Measurements from ENCODE around the gene SVOPL.

- TF ChIP-seq ARNT (IDR thresholded peaks at IDR 0.05) (no peak), FOXK2 (IDR thresholded peaks at IDR 0.05) (no peak), FOXM1 (IDR thresholded peaks at IDR 0.05; ENCODE audit: borderline replicate concordance) (no peak), PKNOX1 (IDR thresholded peaks at IDR 0.05) (no peak), FOXA1 (IDR thresholded peaks at IDR 0.05) (no peak), SUZ12 (IDR thresholded peaks at IDR 0.05) (no peak), BHLHE40 (IDR thresholded peaks at IDR 0.05; ENCODE audit: borderline replicate concordance) (no peak), TARDBP (IDR thresholded peaks at IDR 0.05) (no peak), LEF1 (IDR thresholded peaks at IDR 0.05; ENCODE audit: borderline replicate concordance) (no peak), ELF4 (IDR thresholded peaks at IDR 0.05) (no peak), SP1 (IDR thresholded peaks at IDR 0.05) (no peak), ZNF384 (IDR thresholded peaks at IDR 0.05) (no peak)
Observed at GRCh38 chr7:138697535-138698182, 3.5 kb downstream of the SVOPL start.

Data from HEK293T (cell line).